ENCODE data around the gene POLE3.

- no peak for TF ChIP-seq POLR2AphosphoS5 (IDR thresholded peaks at IDR 0.05)
- TF ChIP-seq CTCF (IDR thresholded peaks at IDR 0.05), result no peak
- no peak for TF ChIP-seq POLR2A (IDR thresholded peaks at IDR 0.05)
Measured at GRCh38 chr9:113368982-113369854, 41.3 kb downstream of the POLE3 start.

Measured in sigmoid colon (tissue), 4 donors.